ENCODE results near the gene HP. TPM values are rescaled to one million over a fixed set of nuclear protein-coding genes. Genes with fewer than 3 reads are reported as not detected.
A peak's percentile ranks its signal among the peaks of the same experiment; 100 is the strongest.

HP gene
- total and polyA plus RNA-seq, 2 of the 13 experiments (the other 11 are each of a cell fraction or from before 2014, with no cell fraction given), result 387 to 524 TPM

GRCh38 chr16:72083778-72084404 lies 29.6 kb downstream of the HP start (continued):
- TF ChIP-seq ZGPAT (CRISPR knock-in tag; IDR thresholded peaks at IDR 0.05), result 0 out of 2 replicates have a peak, but pooled peaks have one; percentile 29
- TF ChIP-seq ZNF253 (CRISPR knock-in tag; IDR thresholded peaks at IDR 0.05; ENCODE audit: borderline replicate concordance), result no peak
- TF ChIP-seq ZNF350 (CRISPR knock-in tag; IDR thresholded peaks at IDR 0.05; ENCODE audit: borderline replicate concordance, low read depth), result no peak
- peak; percentile 63 for TF ChIP-seq RBM22 (optimal IDR thresholded peaks at IDR 0.05; ENCODE audit: low read length)
- TF ChIP-seq ZBTB34 (CRISPR knock-in tag; IDR thresholded peaks at IDR 0.05), result no peak
- TF ChIP-seq SOX5 (CRISPR knock-in tag; IDR thresholded peaks at IDR 0.05; ENCODE audit: borderline replicate concordance), result no peak
- no peak for TF ChIP-seq ASH2L (IDR thresholded peaks at IDR 0.05; ENCODE audit: insufficient read length, low read depth, low read length)
- TF ChIP-seq EP300 (IDR thresholded peaks at IDR 0.05; ENCODE audit: low read depth in 2 of 2, low read length in 2 of 2), result peak in 1 of 2 experiments; percentile 44; a peak in 2 of 4 replicates
- no peak for TF ChIP-seq EP300 (CRISPR knock-in tag; IDR thresholded peaks at IDR 0.05; ENCODE audit: borderline replicate concordance)
- no peak for TF ChIP-seq ZNF280B (CRISPR knock-in tag; IDR thresholded peaks at IDR 0.05; ENCODE audit: borderline replicate concordance)
- peak; percentile 80 for TF ChIP-seq ARID5B (CRISPR knock-in tag; IDR thresholded peaks at IDR 0.05)
- peak; percentile 84 for TF ChIP-seq NCOR1 (IDR thresholded peaks at IDR 0.05; ENCODE audit: borderline replicate concordance, low read length)
- TF ChIP-seq ZNF619 (CRISPR knock-in tag; IDR thresholded peaks at IDR 0.05), result no peak
- TF ChIP-seq ZFYVE20 (CRISPR knock-in tag; IDR thresholded peaks at IDR 0.05; ENCODE audit: borderline replicate concordance, low read depth), result no peak
- TF ChIP-seq SMYD3 (CRISPR knock-in tag; IDR thresholded peaks at IDR 0.05), result no peak

Measured in HepG2 (cell line).